Neural crest cell (in vitro differentiated cells): ENCODE data around the gene GPR139. TPM values are rescaled to one million over a fixed set of nuclear protein-coding genes. Genes with fewer than 3 reads are reported as not detected.

Experiments
- DNase-seq: peaks from one replicate; pipeline ENCODE4 v3.0.0; 2021; ENCODE audit warnings: low read depth, mixed read lengths, low spot score
- H3K27ac Mint-ChIP-seq: one replicate; pipeline ENCODE4 v1.8.0; 2021; ENCODE audit warnings: mild to moderate bottlenecking, mixed read lengths; ENCODE audit not compliant: unreplicated experiment
- H3K27me3 Mint-ChIP-seq: 2 replicates; pipeline ENCODE4 v1.8.0; 2021; ENCODE audit warnings: low read depth, mild to moderate bottlenecking, mixed read lengths
- H3K36me3 Mint-ChIP-seq: 2 replicates; pipeline ENCODE4 v1.8.0; 2021; ENCODE audit warnings: low read depth, mild to moderate bottlenecking, mixed read lengths
- H3K4me1 Mint-ChIP-seq: 2 replicates; pipeline ENCODE4 v1.8.0; 2021; ENCODE audit warnings: mixed read lengths
- H3K4me3 Mint-ChIP-seq: one replicate; pipeline ENCODE4 v1.8.0; 2021; ENCODE audit warnings: mild to moderate bottlenecking, mixed read lengths
- H3K9me3 Mint-ChIP-seq: 2 replicates; pipeline ENCODE4 v1.8.0; 2021; ENCODE audit warnings: mixed read lengths
- CTCF ChIP-seq: fragments of 200-600 bp; sonication (generic); conservative IDR thresholded peaks from 2 replicates; pipeline ENCODE4 v1.5.0; 2021; ENCODE audit warnings: antibody characterized with exemption, mild to moderate bottlenecking
- total RNA-seq: library from RNA; stranded (reverse); gene quantifications from 2 replicates; pipeline ENCODE4 v1.2.1, GENCODE V29; 2021

The GPR139 gene
- total RNA-seq, 1 donor from 2014 or later, result not detected

GRCh38 chr16:20104563-20105183 lies 31.0 kb upstream of the GPR139 start:
- H3K27ac Mint-ChIP-seq, result no peak overlapping the region
- no peak overlapping the region for H3K4me3 Mint-ChIP-seq
- no peaks in the 10 kb centered on the region for H3K4me1 Mint-ChIP-seq
- peaks cover 52% of the 10 kb centered on the region for H3K27me3 Mint-ChIP-seq
- H3K36me3 Mint-ChIP-seq, result no peaks in the 10 kb centered on the region
- H3K9me3 Mint-ChIP-seq, result no peaks in the 10 kb centered on the region
- TF ChIP-seq CTCF, result no peak
- DNase-seq, result no peak

DNA sequence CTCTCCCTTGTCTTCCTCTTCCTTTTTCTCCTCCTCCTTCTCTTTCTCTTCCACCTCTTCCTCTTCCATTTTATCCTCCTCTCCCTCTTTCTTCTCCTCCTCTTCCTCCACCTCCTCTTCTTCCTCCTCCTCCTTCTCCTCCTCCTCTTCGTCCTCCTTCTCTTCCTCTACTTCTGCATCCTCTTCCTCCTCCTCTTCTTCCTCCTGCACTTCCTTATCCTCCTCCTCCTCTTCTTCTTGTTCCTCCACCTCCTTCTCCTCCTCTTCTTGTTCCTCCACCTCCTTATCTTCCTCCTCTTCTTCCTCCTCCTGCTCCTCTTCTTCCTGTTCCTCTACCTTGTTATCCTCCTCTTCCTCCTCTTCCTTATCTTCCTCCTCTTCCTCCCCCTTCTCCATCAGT lies 28.8 kb upstream of the GPR139 start:
- H3K4me1 Mint-ChIP-seq, result no peaks in the 10 kb centered on the region
- no peaks in the 10 kb centered on the region for H3K36me3 Mint-ChIP-seq
- no peaks in the 10 kb centered on the region for H3K9me3 Mint-ChIP-seq
- H3K27me3 Mint-ChIP-seq, result peaks cover 51% of the 10 kb centered on the region
- no peak for TF ChIP-seq CTCF
- no peak overlapping the region for H3K4me3 Mint-ChIP-seq
- no peak for DNase-seq
- H3K27ac Mint-ChIP-seq, result no peak overlapping the region

DNA sequence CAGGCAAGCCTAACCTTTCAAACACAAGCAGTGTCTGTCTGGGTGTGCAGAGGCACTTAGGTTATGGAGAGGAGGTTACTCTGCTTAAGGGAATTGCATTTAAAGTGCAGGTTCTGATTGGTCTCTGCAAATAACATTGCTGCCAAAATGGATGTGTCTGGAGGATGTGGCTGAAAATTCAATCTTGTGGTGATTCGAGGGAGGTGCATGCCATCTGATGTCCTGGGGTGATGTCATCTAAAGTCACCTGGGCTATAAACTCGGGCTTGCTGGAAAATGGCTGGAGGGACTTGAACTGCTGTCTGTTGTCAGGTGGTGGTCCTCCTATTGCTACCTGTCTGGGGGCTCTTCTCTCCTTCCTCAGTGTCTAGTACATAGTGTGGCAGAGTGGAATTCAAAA lies 28.3 kb upstream of the GPR139 start:
- no peak overlapping the region for H3K4me3 Mint-ChIP-seq
- H3K27ac Mint-ChIP-seq, result no peak overlapping the region
- H3K36me3 Mint-ChIP-seq, result no peaks in the 10 kb centered on the region
- H3K4me1 Mint-ChIP-seq, result no peaks in the 10 kb centered on the region
- peaks cover 56% of the 10 kb centered on the region for H3K27me3 Mint-ChIP-seq
- no peaks in the 10 kb centered on the region for H3K9me3 Mint-ChIP-seq
- no peak for TF ChIP-seq CTCF
- DNase-seq, result no peak

DNA sequence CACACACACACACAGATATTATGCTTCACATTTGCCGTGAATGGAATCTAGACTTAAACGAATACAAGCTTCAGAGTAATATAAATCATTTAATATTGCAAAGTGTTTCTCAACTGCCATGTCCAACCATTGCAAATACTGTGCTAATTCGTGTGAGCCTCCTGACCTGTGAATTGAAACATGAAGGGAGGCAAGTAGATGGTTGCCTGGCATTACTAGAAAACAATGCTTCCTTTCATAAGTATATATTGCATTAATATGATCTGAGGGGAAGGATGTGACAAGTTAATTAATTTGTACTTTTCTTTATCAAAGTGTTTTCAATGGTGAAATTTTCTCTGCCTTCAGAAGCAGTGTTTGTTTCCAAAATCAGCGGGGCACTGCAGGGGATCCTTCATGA lies 25.7 kb upstream of the GPR139 start:
- Mint-ChIP-seq H3K27ac (no peak overlapping the region), H3K4me3 (no peak overlapping the region), H3K36me3 (no peaks in the 10 kb centered on the region), H3K4me1 (no peaks in the 10 kb centered on the region), H3K27me3 (peaks cover 68% of the 10 kb centered on the region), H3K9me3 (no peaks in the 10 kb centered on the region)
- TF ChIP-seq CTCF, result no peak
- no peak for DNase-seq

- no peak for TF ChIP-seq CTCF
- H3K36me3 Mint-ChIP-seq, result no peaks in the 10 kb centered on the region
- peaks cover 76% of the 10 kb centered on the region for H3K27me3 Mint-ChIP-seq
- no peak overlapping the region for H3K27ac Mint-ChIP-seq
- no peak overlapping the region for H3K4me3 Mint-ChIP-seq
- no peak for DNase-seq
- H3K9me3 Mint-ChIP-seq, result no peaks in the 10 kb centered on the region
- H3K4me1 Mint-ChIP-seq, result no peaks in the 10 kb centered on the region
Observed at GRCh38 chr16:20094157-20094556, 20.5 kb upstream of the GPR139 start.
